Pancreas (tissue), 10 donors: Measurements from ENCODE around the gene ARID5A. TPM values are rescaled to one million over a fixed set of nuclear protein-coding genes. Genes with fewer than 3 reads are reported as not detected.

Experiments used
- ATAC-seq, 4 donors: fragments of 200-7000 bp; cut with Tn5 transposase; one replicate each; pipeline versions ENCODE4 v1.8.0 to v1.9.1; 2020; ENCODE audit warnings: mild to moderate bottlenecking in 4 of 4, moderate library complexity in 4 of 4
- DNase-seq, 6 donors: peaks; one replicate each; pipeline ENCODE4 v3.0.0-alpha.2; 2020
- FAIRE-seq: peaks from 2 replicates; lab custom pipeline; 2012; peaks lifted over from hg19 to GRCh38; lab: Jason Lieb, UNC
- H3K27ac ChIP-seq, 4 donors: fragments of 200-600 bp; sonication (generic); 1 replicate in 3 of 4; 2 replicates in 1 of 4; pipeline versions ENCODE4 v1.5.0 to v1.8.0; 2020
- H3K27me3 ChIP-seq, 4 donors: fragments of 200-600 bp; one replicate each; pipeline ENCODE4 v1.8.0; 2021
- H3K36me3 ChIP-seq, 3 donors: fragments of 200-600 bp; sonication (generic) in 1 of 3; one replicate each; pipeline versions ENCODE4 v1.5.0 to v1.8.0; 2020 to 2021
- H3K4me1 ChIP-seq, 3 donors: fragments of 200-600 bp; one replicate each; pipeline ENCODE4 v1.8.0; 2021
- H3K4me3 ChIP-seq, 4 donors: fragments of 200-600 bp; sonication (generic) in 2 of 4; one replicate each; pipeline versions ENCODE4 v1.5.0 to v1.8.0; 2020 to 2021
- H3K9me3 ChIP-seq, 4 donors: fragments of 200-600 bp; one replicate each; pipeline ENCODE4 v1.8.0; 2021
- WGBS, 2 donors: extraction: QIAGEN DNeasy Blood & Tissue Kit; methylation state at CpG; one replicate each; pipeline ENCODE4 v1.1.7; 2013; 5-methylcytosine and 5-hydroxymethylcytosine counted together
- intact Hi-C, 3 donors: fragments of 100-400 bp; cut with DNase I; formaldehyde crosslinking; loops; one replicate each; pipeline versions ENCODE4 v1.11.1 to v1.14.2; 2022
- polyA plus RNA-seq, 2 donors: library from polyadenylated mRNA; stranded (reverse); fragments of 200-250 nt; gene quantifications; one replicate each; pipeline ENCODE4 v1.2.3, GENCODE V29; 2013
- total RNA-seq, 6 donors: library from RNA; stranded (reverse); fragmentation: NEBNext Ultra II Directional in 4 of 6; extraction: Animal tissue kit (Norgen Biotek cat#: 25700) in 4 of 6; gene quantifications; one replicate each; pipeline versions ENCODE4 v1.2.1 to v1.2.4, GENCODE V29; 2021 to 2023
- TF ChIP-seq, protein P1 (sequence below), 4 donors: fragments of 200-600 bp; sonication (generic) in 3 of 4; IDR thresholded peaks; one replicate each; pipeline versions ENCODE4 v1.5.0 to v1.8.0; 2021; ENCODE audit warnings: antibody characterized with exemption in 4 of 4
- donor health status: healthy with polysubstance abuse.
- donor health status: DM: no; HTN: no; CAD: no; lungs with moderate emphysema.
- donor health status: DM: no; HTN: no; CAD: no.
- donor health status: control.
- donor health status: control.
- donor health status: Bipolar disorder and iron deficiency.
- donor health status: DM: yes; HTN: yes; CAD: no.
- donor health status: DM: no; HTN: no; CAD: no.
- donor health status: DM: no; HTN: no; CAD: no.
- donor health status: DM: yes; HTN: yes; CAD: no.

The ARID5A gene
- total and polyA plus RNA-seq, 8 donors, result 3.3 to 20.7 (median 6.7) TPM

DNA sequence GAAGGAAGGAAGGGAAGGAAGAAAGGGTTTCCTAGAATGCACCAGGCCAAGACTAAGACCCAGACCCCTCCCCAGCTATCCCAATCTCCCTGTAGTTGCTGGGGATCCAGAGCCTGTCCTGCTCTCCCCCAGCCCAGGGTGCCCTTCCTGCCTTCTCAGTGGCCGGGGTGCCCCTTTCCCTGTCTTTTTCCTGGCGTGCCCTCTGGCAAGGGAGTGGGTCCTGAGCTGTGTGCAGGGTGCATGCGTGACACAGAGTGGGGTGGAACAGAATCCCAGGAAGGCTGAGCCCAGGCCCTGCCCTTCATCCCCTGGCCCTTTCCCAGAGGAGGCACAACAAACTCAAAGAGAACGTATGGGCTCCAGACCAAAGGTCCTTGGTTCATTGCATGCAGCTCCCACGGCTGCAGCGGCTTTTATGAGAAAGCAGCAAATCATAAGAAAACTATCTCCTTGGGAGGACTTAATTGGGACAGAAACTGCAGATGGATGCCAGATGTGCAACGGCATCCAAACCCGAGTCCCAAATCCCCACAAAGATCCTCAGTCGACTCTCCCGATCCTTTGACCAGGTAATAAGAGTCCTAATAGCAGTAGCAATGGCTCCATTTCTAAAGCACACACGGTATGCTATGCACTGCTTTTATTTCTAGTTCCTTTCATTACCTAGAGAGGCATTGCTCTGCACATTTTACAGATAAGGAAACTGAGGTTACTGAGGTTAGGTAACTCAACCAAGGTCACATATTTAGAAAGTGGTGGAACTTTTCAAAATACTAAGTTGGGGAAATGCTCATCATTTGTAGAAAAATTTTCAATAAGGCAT lies 12.7 kb upstream of the ARID5A start:
- H3K27me3 ChIP-seq, result no peaks in the 10 kb centered on the region
- no peak overlapping the region for H3K4me3 ChIP-seq
- intact Hi-C loops, result no loop called here
- ATAC-seq, result no peak
- TF ChIP-seq, protein P1, sequence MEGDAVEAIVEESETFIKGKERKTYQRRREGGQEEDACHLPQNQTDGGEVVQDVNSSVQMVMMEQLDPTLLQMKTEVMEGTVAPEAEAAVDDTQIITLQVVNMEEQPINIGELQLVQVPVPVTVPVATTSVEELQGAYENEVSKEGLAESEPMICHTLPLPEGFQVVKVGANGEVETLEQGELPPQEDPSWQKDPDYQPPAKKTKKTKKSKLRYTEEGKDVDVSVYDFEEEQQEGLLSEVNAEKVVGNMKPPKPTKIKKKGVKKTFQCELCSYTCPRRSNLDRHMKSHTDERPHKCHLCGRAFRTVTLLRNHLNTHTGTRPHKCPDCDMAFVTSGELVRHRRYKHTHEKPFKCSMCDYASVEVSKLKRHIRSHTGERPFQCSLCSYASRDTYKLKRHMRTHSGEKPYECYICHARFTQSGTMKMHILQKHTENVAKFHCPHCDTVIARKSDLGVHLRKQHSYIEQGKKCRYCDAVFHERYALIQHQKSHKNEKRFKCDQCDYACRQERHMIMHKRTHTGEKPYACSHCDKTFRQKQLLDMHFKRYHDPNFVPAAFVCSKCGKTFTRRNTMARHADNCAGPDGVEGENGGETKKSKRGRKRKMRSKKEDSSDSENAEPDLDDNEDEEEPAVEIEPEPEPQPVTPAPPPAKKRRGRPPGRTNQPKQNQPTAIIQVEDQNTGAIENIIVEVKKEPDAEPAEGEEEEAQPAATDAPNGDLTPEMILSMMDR (IDR thresholded peaks at IDR 0.05), result no peak
- no peak for DNase-seq
- H3K36me3 ChIP-seq, result no peaks in the 10 kb centered on the region
- H3K4me1 ChIP-seq, result no peaks in the 10 kb centered on the region
- H3K27ac ChIP-seq, result no peak overlapping the region
- no peaks in the 10 kb centered on the region for H3K9me3 ChIP-seq
- WGBS, 2 donors, result 55 to 68% methylated on average over 9 to 11 of the region's 11 CpGs
- FAIRE-seq, result no peak

DNA sequence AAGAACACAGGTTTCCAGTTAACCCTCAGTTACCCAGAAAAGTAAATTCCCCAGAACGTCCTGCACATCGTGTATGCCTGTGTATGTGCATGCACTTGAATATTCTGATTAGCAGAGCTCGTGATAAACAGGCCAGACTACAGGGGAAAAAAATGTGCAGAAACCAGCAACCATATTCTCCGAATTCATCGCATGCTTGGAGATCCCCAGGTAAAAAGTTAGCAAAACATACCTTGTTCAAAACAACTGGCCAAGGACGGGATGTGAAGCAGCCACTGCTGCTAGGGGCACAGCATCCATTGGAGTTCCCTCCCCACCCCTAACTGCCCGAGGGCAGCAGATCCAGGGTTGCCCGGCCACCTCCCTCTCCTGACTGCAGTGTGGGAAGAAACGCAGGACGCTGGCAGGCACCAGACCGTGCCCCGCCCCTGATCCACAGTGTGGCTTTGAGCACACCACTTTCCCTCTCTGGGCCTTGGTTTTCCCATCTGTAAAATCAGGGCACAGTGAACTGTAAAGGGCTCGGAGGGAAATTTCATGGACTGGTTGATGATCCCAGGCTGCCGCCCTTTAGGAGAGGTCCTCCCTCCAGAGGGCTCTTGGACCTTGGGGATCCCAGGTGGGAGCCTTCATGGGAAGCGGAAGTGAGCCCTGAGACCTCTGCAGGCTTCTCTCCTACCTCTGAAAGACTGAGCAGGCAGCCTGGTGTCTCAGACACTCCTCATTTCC lies 11.9 kb upstream of the ARID5A start:
- H3K9me3 ChIP-seq, result no peaks in the 10 kb centered on the region
- H3K4me3 ChIP-seq, result no peak overlapping the region
- DNase-seq, result no peak
- no peak for ATAC-seq
- 52 to 62% methylated on average over 15 of the region's 15 CpGs for WGBS, 2 donors
- intact Hi-C loops, result no loop called here
- H3K27ac ChIP-seq, result no peak overlapping the region
- FAIRE-seq, result no peak
- H3K4me1 ChIP-seq, result no peaks in the 10 kb centered on the region
- H3K36me3 ChIP-seq, result no peaks in the 10 kb centered on the region
- H3K27me3 ChIP-seq, result no peaks in the 10 kb centered on the region
- TF ChIP-seq, protein P1 (IDR thresholded peaks at IDR 0.05), result no peak

DNA sequence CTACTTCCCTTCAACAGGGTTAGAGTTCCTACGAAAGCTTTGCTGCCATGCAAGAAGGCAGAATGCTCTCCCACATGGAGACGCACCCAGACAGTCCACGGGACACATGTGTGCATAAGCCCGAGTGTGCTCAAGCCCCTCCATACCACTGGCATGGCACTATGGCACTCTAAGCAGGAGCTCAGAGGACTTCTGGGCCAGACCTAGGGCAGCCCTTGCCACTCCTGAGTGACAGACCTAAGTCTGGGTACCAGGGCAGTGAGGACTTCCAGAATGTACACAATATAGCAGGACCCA lies 11.4 kb upstream of the ARID5A start:
- Histone ChIP-seq H3K27ac (no peak overlapping the region), H3K4me3 (no peak overlapping the region), H3K36me3 (no peaks in the 10 kb centered on the region), H3K4me1 (no peaks in the 10 kb centered on the region), H3K9me3 (no peaks in the 10 kb centered on the region), H3K27me3 (no peaks in the 10 kb centered on the region)
- intact Hi-C loops, result no loop called here
- TF ChIP-seq, protein P1 (IDR thresholded peaks at IDR 0.05), result no peak
- ATAC-seq, result no peak
- 82 to 92% methylated on average over 4 of the region's 4 CpGs for WGBS, 2 donors
- FAIRE-seq, result no peak
- no peak for DNase-seq

DNA sequence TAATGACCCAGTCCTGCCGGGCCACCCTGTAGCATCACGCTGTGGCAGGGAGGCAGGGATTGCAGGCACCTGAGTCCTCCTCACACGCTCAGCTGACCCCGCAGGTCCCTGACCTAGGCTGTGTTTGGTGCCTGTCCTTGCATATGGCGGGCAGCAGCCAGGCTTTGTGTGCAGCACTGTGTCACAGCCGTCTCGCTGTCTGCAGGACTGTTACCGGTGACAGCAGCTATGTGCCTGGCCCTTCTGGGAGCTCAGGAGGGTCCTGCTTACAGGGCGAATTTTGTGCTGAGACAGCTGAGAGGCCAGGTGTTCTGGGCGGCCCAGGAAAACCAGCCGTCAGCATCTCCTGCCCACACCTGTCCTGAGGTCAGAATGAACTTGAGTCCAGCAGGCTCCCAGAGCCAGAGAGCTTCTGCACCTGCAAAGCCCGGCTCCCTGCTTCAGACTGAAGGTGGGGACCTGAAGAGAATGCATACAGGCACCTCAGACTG lies 10.4 kb upstream of the ARID5A start:
- peak in 2 of 4 donors; percentile 11 to 54 for ATAC-seq
- no peak for DNase-seq
- WGBS, 2 donors, result 86 to 90% methylated on average over 12 of the region's 12 CpGs
- intact Hi-C loops, result no loop called here
- no peaks in the 10 kb centered on the region for H3K9me3 ChIP-seq
- H3K4me1 ChIP-seq, result no peaks in the 10 kb centered on the region
- H3K36me3 ChIP-seq, result no peaks in the 10 kb centered on the region
- TF ChIP-seq, protein P1 (IDR thresholded peaks at IDR 0.05), result no peak
- H3K27me3 ChIP-seq, result no peaks in the 10 kb centered on the region
- no peak overlapping the region for H3K27ac ChIP-seq
- no peak for FAIRE-seq
- H3K4me3 ChIP-seq, result no peak overlapping the region
